ENCODE measurements around the gene NFIA. TPM values are rescaled to one million over a fixed set of nuclear protein-coding genes. Genes with fewer than 3 reads are reported as not detected.

Gene NFIA
- total and polyA plus RNA-seq, 5 donors from 2014 or later: 0.86 to 3.9 (median 1.7) TPM

DNA sequence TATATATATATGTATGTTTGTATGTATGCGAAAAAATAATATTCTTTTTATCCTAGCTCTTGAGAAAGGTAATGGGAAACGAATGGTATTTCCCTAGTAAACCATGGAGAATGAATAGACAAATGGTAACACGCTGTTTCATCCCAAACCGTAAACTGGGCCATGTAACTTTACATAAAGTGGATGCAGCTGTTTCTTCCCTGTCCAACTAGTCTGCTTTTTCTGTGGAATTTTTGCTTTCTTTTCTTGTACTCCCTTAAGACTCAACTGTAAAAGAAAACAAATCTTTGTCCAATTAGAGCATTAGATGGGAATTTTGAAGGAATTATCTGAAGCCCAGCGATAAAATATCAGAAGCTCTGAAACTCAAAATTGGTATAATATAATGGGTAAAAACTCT lies 198.1 kb downstream of the NFIA start:
- no peak overlapping the region for H3K27ac Mint-ChIP-seq

DNA sequence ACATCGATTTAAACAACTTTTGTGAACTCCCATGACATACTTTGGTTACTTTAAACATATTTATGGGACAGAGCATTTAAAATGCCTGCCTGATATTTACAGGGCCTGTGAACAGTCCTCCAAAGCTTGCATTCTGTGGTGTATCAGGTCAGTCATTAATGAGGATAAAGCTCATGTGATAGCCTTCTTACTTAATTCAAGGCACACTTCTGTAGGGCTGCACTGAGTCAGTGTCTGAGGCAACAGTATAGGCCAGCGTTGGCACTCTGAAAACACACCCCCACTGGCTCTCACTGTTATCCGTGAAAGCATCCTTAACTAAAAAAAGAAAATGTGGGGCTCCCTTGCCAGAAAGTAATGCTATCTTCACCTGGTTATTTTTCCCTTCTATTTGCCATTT lies 200.0 kb downstream of the NFIA start:
- no peak for DNase-seq
- Histone ChIP-seq H3K9me3 (ENCODE audit: control insufficient read depth in 2 of 2, low read length in 2 of 2) (no peaks in the 10 kb centered on the region), H3K27ac (ENCODE audit: insufficient read depth, low read length, poor library complexity, severe bottlenecking) (no peak overlapping the region), H3K36me3 (ENCODE audit: control insufficient read depth, insufficient read depth, low read length) (no peaks in the 10 kb centered on the region), H3K4me1 (ENCODE audit: control insufficient read depth, insufficient read depth, low read length, poor library complexity, severe bottlenecking) (no peaks in the 10 kb centered on the region), H3K27me3 (ENCODE audit: control insufficient read depth, insufficient read depth, low read length) (peaks cover 4% of the 10 kb centered on the region), H3K4me3 (ENCODE audit: low read depth, low read length) (no peak overlapping the region)
- H3K4me3 Mint-ChIP-seq: no peak overlapping the region
- peaks cover 0 to 5% (median 1%) of the 10 kb centered on the region in 4 donors for H3K4me1 Mint-ChIP-seq
- H3K27ac Mint-ChIP-seq: no peak overlapping the region
- ATAC-seq (ENCODE audit: low read depth in 2 of 2): no peak
- H3K27me3 Mint-ChIP-seq: peaks cover 16% of the 10 kb centered on the region
- H3K9me3 Mint-ChIP-seq: no peaks in the 10 kb centered on the region
- peaks cover 4% of the 10 kb centered on the region for H3K36me3 Mint-ChIP-seq

More for the DNA sequence above, 198.1 kb downstream of the NFIA start:
- no peak for ATAC-seq (ENCODE audit: low read depth in 2 of 2)
- H3K9me3 Mint-ChIP-seq: no peaks in the 10 kb centered on the region
- DNase-seq: no peak
- no peaks in the 10 kb centered on the region for H3K4me1 ChIP-seq (ENCODE audit: control insufficient read depth, insufficient read depth, low read length, poor library complexity, severe bottlenecking)
- peaks cover 16% of the 10 kb centered on the region for H3K27me3 Mint-ChIP-seq
- H3K4me3 Mint-ChIP-seq: no peak overlapping the region
- H3K9me3 ChIP-seq (ENCODE audit: control insufficient read depth in 2 of 2, low read length in 2 of 2): no peaks in the 10 kb centered on the region
- no peak overlapping the region for H3K4me3 ChIP-seq (ENCODE audit: low read depth, low read length)
- no peak overlapping the region for H3K27ac ChIP-seq (ENCODE audit: insufficient read depth, low read length, poor library complexity, severe bottlenecking)
- no peaks in the 10 kb centered on the region for H3K36me3 ChIP-seq (ENCODE audit: control insufficient read depth, insufficient read depth, low read length)
- peaks cover 0 to 5% (median 1%) of the 10 kb centered on the region in 4 donors for H3K4me1 Mint-ChIP-seq
- H3K27me3 ChIP-seq (ENCODE audit: control insufficient read depth, insufficient read depth, low read length): no peaks in the 10 kb centered on the region
- peaks cover 4% of the 10 kb centered on the region for H3K36me3 Mint-ChIP-seq

DNA sequence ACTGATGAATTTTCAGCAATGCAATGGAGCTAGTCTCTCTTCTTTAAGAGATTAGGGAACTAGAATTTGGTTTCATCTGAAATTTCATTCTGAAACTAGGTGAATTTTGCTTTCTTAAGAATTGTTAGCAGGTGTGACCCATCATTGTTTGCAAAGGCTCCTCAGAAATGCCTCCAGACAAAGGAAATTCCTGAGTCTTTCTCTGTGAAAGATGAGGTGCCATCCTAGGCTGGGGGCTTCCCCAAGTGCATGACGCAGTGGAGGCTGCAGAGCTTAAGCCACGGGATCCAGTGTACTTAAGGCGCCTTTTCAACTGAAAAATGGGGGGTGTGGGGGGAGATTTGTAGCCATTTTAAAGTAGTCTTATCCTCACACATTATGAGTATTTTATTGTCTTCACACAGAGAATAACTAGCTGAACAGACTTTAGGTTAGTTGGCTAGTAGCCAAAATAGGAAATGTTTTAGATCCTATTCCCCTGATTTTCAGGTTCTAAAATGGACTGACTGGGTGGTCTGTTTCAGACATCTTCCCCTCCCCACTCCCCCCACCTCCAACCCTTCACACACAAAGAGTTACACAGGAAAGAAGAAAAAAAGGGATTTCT lies 202.0 kb downstream of the NFIA start:
- Histone ChIP-seq H3K36me3 (ENCODE audit: control insufficient read depth, insufficient read depth, low read length) (no peaks in the 10 kb centered on the region), H3K27ac (ENCODE audit: insufficient read depth, low read length, poor library complexity, severe bottlenecking) (no peak overlapping the region), H3K4me3 (ENCODE audit: low read depth, low read length) (no peak overlapping the region), H3K4me1 (ENCODE audit: control insufficient read depth, insufficient read depth, low read length, poor library complexity, severe bottlenecking) (no peaks in the 10 kb centered on the region), H3K27me3 (ENCODE audit: control insufficient read depth, insufficient read depth, low read length) (peaks cover 7% of the 10 kb centered on the region), H3K9me3 (ENCODE audit: control insufficient read depth in 2 of 2, low read length in 2 of 2) (no peaks in the 10 kb centered on the region)
- DNase-seq (no peak), ATAC-seq (ENCODE audit: low read depth in 2 of 2) (no peak)
- no peaks in the 10 kb centered on the region for H3K36me3 Mint-ChIP-seq
- H3K9me3 Mint-ChIP-seq: no peaks in the 10 kb centered on the region
- no peak overlapping the region for H3K27ac Mint-ChIP-seq
- peaks cover 12% of the 10 kb centered on the region for H3K27me3 Mint-ChIP-seq
- H3K4me3 Mint-ChIP-seq: no peak overlapping the region
- H3K4me1 Mint-ChIP-seq: peaks cover 0 to 3% (median 0%) of the 10 kb centered on the region in 4 donors

- Histone ChIP-seq H3K4me1 (ENCODE audit: control insufficient read depth, insufficient read depth, low read length, poor library complexity, severe bottlenecking) (no peaks in the 10 kb centered on the region), H3K36me3 (ENCODE audit: control insufficient read depth, insufficient read depth, low read length) (no peaks in the 10 kb centered on the region), H3K27ac (ENCODE audit: insufficient read depth, low read length, poor library complexity, severe bottlenecking) (no peak overlapping the region), H3K9me3 (ENCODE audit: control insufficient read depth in 2 of 2, low read length in 2 of 2) (no peaks in the 10 kb centered on the region), H3K4me3 (ENCODE audit: low read depth, low read length) (no peak overlapping the region), H3K27me3 (ENCODE audit: control insufficient read depth, insufficient read depth, low read length) (peaks cover 7% of the 10 kb centered on the region)
- Mint-ChIP-seq H3K27me3 (peaks cover 12% of the 10 kb centered on the region), H3K36me3 (no peaks in the 10 kb centered on the region), H3K4me3 (no peak overlapping the region), H3K4me1 (no peaks in the 10 kb centered on the region), H3K9me3 (peaks cover 0 to 2% (median 0%) of the 10 kb centered on the region in 7 donors), H3K27ac (no peak overlapping the region)
- ATAC-seq (ENCODE audit: low read depth in 2 of 2) (no peak), DNase-seq (no peak)
These were observed 202.6 kb downstream of the NFIA start for GRCh38 chr1:61284936-61285335.

- H3K9me3 ChIP-seq (ENCODE audit: control insufficient read depth in 2 of 2, low read length in 2 of 2): no peaks in the 10 kb centered on the region
- no peak overlapping the region for H3K4me3 Mint-ChIP-seq
- no peaks in the 10 kb centered on the region for H3K36me3 Mint-ChIP-seq
- peaks cover 7% of the 10 kb centered on the region for H3K27me3 ChIP-seq (ENCODE audit: control insufficient read depth, insufficient read depth, low read length)
- ATAC-seq (ENCODE audit: low read depth in 2 of 2): no peak
- H3K27ac ChIP-seq (ENCODE audit: insufficient read depth, low read length, poor library complexity, severe bottlenecking): no peak overlapping the region
- no peak overlapping the region for H3K27ac Mint-ChIP-seq
- H3K4me1 ChIP-seq (ENCODE audit: control insufficient read depth, insufficient read depth, low read length, poor library complexity, severe bottlenecking): no peaks in the 10 kb centered on the region
- H3K27me3 Mint-ChIP-seq: peaks cover 12% of the 10 kb centered on the region
- no peaks in the 10 kb centered on the region for H3K36me3 ChIP-seq (ENCODE audit: control insufficient read depth, insufficient read depth, low read length)
- DNase-seq: no peak
- peaks cover 0 to 2% (median 0%) of the 10 kb centered on the region in 7 donors for H3K9me3 Mint-ChIP-seq
- H3K4me3 ChIP-seq (ENCODE audit: low read depth, low read length): no peak overlapping the region
- no peaks in the 10 kb centered on the region for H3K4me1 Mint-ChIP-seq
These were observed 203.1 kb downstream of the NFIA start for GRCh38 chr1:61285371-61285885.

DNA sequence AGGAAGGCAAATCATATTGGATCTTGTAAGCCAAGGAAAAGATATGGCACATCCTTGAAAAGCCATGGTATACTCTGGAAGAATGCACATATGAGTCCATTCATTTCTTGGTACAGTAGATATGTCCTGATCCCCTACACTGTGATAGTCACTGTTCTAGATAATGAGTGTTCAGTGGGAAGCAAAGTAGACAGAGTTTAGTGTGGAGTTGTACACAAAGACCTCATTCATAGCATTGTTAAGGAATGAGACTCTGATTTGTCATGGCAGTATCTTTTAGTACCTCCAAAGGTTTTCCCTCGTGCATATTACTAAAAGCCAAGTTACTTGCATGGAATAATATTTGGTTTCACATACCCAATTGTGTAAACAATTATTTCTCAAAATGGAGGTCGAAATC lies 204.7 kb downstream of the NFIA start:
- Histone ChIP-seq H3K27ac (ENCODE audit: insufficient read depth, low read length, poor library complexity, severe bottlenecking) (no peak overlapping the region), H3K4me3 (ENCODE audit: low read depth, low read length) (no peak overlapping the region), H3K4me1 (ENCODE audit: control insufficient read depth, insufficient read depth, low read length, poor library complexity, severe bottlenecking) (no peaks in the 10 kb centered on the region), H3K27me3 (ENCODE audit: control insufficient read depth, insufficient read depth, low read length) (peaks cover 7% of the 10 kb centered on the region), H3K36me3 (ENCODE audit: control insufficient read depth, insufficient read depth, low read length) (no peaks in the 10 kb centered on the region), H3K9me3 (ENCODE audit: control insufficient read depth in 2 of 2, low read length in 2 of 2) (no peaks in the 10 kb centered on the region)
- Mint-ChIP-seq H3K27me3 (peaks cover 13% of the 10 kb centered on the region), H3K27ac (no peak overlapping the region), H3K9me3 (peaks cover 0 to 2% (median 0%) of the 10 kb centered on the region in 7 donors), H3K4me1 (no peaks in the 10 kb centered on the region), H3K4me3 (no peak overlapping the region), H3K36me3 (no peaks in the 10 kb centered on the region)
- DNase-seq: no peak
- no peak for ATAC-seq (ENCODE audit: low read depth in 2 of 2)

GRCh38 chr1:61287734-61288133 lies 205.4 kb downstream of the NFIA start:
- H3K27ac Mint-ChIP-seq: no peak overlapping the region
- H3K36me3 ChIP-seq (ENCODE audit: control insufficient read depth, insufficient read depth, low read length): no peaks in the 10 kb centered on the region
- H3K4me1 ChIP-seq (ENCODE audit: control insufficient read depth, insufficient read depth, low read length, poor library complexity, severe bottlenecking): no peaks in the 10 kb centered on the region
- no peak overlapping the region for H3K4me3 Mint-ChIP-seq
- H3K9me3 ChIP-seq (ENCODE audit: control insufficient read depth in 2 of 2, low read length in 2 of 2): no peaks in the 10 kb centered on the region
- H3K27me3 ChIP-seq (ENCODE audit: control insufficient read depth, insufficient read depth, low read length): peaks cover 7% of the 10 kb centered on the region
- peaks cover 17% of the 10 kb centered on the region for H3K27me3 Mint-ChIP-seq
- H3K9me3 Mint-ChIP-seq: peaks cover 0 to 2% (median 0%) of the 10 kb centered on the region in 7 donors
- no peaks in the 10 kb centered on the region for H3K4me1 Mint-ChIP-seq
- H3K4me3 ChIP-seq (ENCODE audit: low read depth, low read length): no peak overlapping the region
- no peak for ATAC-seq (ENCODE audit: low read depth in 2 of 2)
- DNase-seq: no peak
- no peak overlapping the region for H3K27ac ChIP-seq (ENCODE audit: insufficient read depth, low read length, poor library complexity, severe bottlenecking)
- H3K36me3 Mint-ChIP-seq: no peaks in the 10 kb centered on the region
